Lung (tissue), 12 donors: ENCODE measurements around the gene ASIC2. TPM values are rescaled to one million over a fixed set of nuclear protein-coding genes. Genes with fewer than 3 reads are reported as not detected.

Source experiments
- ATAC-seq: fragments of 200-7000 bp; cut with Tn5 transposase; one replicate; pipeline ENCODE4 v1.9.1; 2020; ENCODE audit warnings: moderate number of reproducible peaks; ENCODE audit not compliant: insufficient read depth, low FRiP score
- DNase-seq, 3 donors: peaks; one replicate each; pipeline ENCODE4 v3.0.0-alpha.2; 2013 to 2017
- H3K27ac ChIP-seq, 2 donors: one replicate each; pipeline ENCODE4 v1.5.1; 2013; ENCODE audit warnings: mild to moderate bottlenecking in 2 of 2, moderate library complexity in 2 of 2, control low read depth in 1 of 2, inconsistent platforms in 1 of 2, low read depth in 1 of 2, low read length in 1 of 2
- H3K27me3 ChIP-seq, 3 donors: one replicate each; pipeline ENCODE4 v1.5.1; 2013; ENCODE audit warnings: low read length in 2 of 3; ENCODE audit not compliant: control insufficient read depth in 3 of 3, insufficient read depth in 3 of 3
- H3K36me3 ChIP-seq, 4 donors: one replicate each; pipeline ENCODE4 v1.5.1; 2013; ENCODE audit warnings: low read length in 4 of 4, mild to moderate bottlenecking in 1 of 4, moderate library complexity in 1 of 4; ENCODE audit not compliant: control insufficient read depth in 4 of 4, insufficient read depth in 4 of 4
- H3K4me1 ChIP-seq, 5 donors: one replicate each; pipeline ENCODE4 v1.5.1; 2013; ENCODE audit warnings: low read length in 5 of 5, mild to moderate bottlenecking in 2 of 5, moderate library complexity in 1 of 5; ENCODE audit not compliant: control insufficient read depth in 5 of 5, insufficient read depth in 5 of 5
- H3K4me3 ChIP-seq: one replicate; pipeline ENCODE4 v1.5.1; 2013; ENCODE audit warnings: mild to moderate bottlenecking, control low read depth, moderate library complexity
- H3K9ac ChIP-seq, 2 donors: one replicate each; pipeline ENCODE4 v1.5.1; 2013; ENCODE audit warnings: low read length in 2 of 2, control low read depth in 1 of 2; ENCODE audit not compliant: insufficient read depth in 1 of 2
- H3K9me3 ChIP-seq, 4 donors: one replicate each; pipeline ENCODE4 v1.5.1; 2013; ENCODE audit warnings: low read length in 3 of 4, mild to moderate bottlenecking in 1 of 4, moderate library complexity in 1 of 4; ENCODE audit not compliant: control insufficient read depth in 4 of 4, insufficient read depth in 3 of 4
- WGBS, 2 donors: extraction: QIAGEN DNeasy Blood & Tissue Kit; methylation state at CpG; one replicate each; pipeline ENCODE4 v1.1.7; 2013; 5-methylcytosine and 5-hydroxymethylcytosine counted together
- polyA plus RNA-seq, 2 donors: library from polyadenylated mRNA; stranded (reverse); fragments of 200-250 nt; gene quantifications; one replicate each; pipeline ENCODE4 v1.2.1, GENCODE V29; 2013
- total RNA-seq, 2 donors: library from RNA; depleted of rRNA in 1 of 2; stranded (reverse); fragments of >200 nt in 1 of 2; gene quantifications; one replicate each; pipeline ENCODE4 v1.2.1, GENCODE V29; 2014 to 2021
- TF ChIP-seq, protein P1 (sequence below): IDR thresholded peaks from 2 replicates; pipeline ENCODE4 v1.5.1; 2012; ENCODE audit warnings: mild to moderate bottlenecking; ENCODE audit errors: control extremely low read depth, extremely low read depth
- donor health status: control.
- donor health status: control.
- donor health status: Bipolar disorder and iron deficiency.
- donor health status: healthy.
- donor health status: DM: yes; HTN: yes; CAD: no.

The ASIC2 gene
- total and polyA plus RNA-seq, 4 donors = 0.03 to 0.28 (median 0.14) TPM; not detected in 1

DNA sequence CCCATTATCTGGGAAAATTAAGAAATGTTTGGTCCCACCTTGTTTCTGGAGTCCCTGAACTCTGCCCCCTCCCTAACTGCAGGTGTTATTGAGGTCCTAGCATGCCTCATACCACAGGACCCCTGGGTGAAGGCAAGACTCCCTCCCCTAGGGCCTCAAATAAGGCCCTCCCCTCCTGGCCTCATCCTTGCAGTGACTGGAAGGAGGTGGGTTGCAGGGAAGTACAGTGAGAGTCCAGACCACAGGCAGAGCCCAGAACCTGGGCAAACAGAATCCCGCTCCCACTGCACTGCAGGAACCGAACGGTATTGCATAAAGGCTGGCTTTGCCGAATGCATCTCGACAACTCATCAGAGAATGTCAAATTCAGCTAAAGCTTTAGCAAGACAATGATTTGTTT is 126.6 kb downstream of the ASIC2 start:
- H3K4me3 ChIP-seq = no peak overlapping the region
- 70 to 84% methylated on average over 5 of the region's 5 CpGs for WGBS, 2 donors
- H3K36me3 ChIP-seq = no peaks in the 10 kb centered on the region
- peaks cover 0 to 14% (median 11%) of the 10 kb centered on the region in 3 donors for H3K27me3 ChIP-seq
- H3K9me3 ChIP-seq = peaks cover 0 to 2% (median 0%) of the 10 kb centered on the region in 4 donors
- H3K27ac ChIP-seq = no peak overlapping the region
- DNase-seq (no peak), ATAC-seq (no peak)
- no peak overlapping the region for H3K9ac ChIP-seq
- peaks cover 0 to 4% (median 0%) of the 10 kb centered on the region in 5 donors for H3K4me1 ChIP-seq
- TF ChIP-seq, protein P1, sequence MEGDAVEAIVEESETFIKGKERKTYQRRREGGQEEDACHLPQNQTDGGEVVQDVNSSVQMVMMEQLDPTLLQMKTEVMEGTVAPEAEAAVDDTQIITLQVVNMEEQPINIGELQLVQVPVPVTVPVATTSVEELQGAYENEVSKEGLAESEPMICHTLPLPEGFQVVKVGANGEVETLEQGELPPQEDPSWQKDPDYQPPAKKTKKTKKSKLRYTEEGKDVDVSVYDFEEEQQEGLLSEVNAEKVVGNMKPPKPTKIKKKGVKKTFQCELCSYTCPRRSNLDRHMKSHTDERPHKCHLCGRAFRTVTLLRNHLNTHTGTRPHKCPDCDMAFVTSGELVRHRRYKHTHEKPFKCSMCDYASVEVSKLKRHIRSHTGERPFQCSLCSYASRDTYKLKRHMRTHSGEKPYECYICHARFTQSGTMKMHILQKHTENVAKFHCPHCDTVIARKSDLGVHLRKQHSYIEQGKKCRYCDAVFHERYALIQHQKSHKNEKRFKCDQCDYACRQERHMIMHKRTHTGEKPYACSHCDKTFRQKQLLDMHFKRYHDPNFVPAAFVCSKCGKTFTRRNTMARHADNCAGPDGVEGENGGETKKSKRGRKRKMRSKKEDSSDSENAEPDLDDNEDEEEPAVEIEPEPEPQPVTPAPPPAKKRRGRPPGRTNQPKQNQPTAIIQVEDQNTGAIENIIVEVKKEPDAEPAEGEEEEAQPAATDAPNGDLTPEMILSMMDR = no peak

DNA sequence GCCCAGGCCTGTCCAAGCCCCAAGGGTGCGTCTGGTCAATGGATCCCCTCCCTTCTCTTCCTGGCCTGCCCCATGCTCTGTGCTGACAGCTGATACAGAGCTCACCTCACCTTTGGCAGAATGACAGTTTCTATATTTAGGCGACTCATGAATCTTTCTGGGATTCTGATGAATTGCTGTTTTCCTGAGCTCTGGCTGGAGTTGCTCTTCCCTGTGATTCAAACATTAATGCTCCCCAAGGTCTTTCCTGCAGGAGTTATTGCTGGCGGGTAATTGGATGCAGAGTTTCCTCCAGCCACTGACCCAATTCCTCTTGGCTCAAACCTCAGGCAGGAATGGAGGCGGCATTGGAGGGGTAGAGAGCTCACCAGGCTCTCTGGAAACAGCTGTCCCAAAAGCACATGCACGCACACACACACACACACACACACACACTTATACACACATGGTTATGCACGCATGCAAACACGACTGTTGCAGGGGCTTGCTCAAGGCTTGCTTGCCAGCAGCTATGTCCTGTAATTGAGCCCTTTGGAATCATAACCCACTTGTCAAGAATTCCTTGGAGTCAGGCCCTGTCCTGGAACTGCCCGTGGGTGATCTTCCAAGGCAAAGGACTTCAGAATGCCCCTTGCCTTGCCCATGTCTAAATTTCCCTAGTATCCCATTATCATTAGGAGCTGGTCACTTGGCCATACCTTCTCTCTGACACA is 128.8 kb downstream of the ASIC2 start:
- Histone ChIP-seq H3K27me3 (peaks cover 0 to 18% (median 11%) of the 10 kb centered on the region in 3 donors), H3K4me1 (peaks cover 0 to 4% (median 0%) of the 10 kb centered on the region in 5 donors), H3K9me3 (peaks cover 0 to 2% (median 0%) of the 10 kb centered on the region in 4 donors), H3K27ac (no peak overlapping the region), H3K36me3 (no peaks in the 10 kb centered on the region), H3K4me3 (no peak overlapping the region), H3K9ac (no peak overlapping the region)
- DNase-seq (peak in 2 of 3 donors; percentile 27 to 36), ATAC-seq (no peak)
- TF ChIP-seq, protein P1 = no peak
- WGBS, 2 donors = 59% methylated on average over 8 of the region's 8 CpGs

DNA sequence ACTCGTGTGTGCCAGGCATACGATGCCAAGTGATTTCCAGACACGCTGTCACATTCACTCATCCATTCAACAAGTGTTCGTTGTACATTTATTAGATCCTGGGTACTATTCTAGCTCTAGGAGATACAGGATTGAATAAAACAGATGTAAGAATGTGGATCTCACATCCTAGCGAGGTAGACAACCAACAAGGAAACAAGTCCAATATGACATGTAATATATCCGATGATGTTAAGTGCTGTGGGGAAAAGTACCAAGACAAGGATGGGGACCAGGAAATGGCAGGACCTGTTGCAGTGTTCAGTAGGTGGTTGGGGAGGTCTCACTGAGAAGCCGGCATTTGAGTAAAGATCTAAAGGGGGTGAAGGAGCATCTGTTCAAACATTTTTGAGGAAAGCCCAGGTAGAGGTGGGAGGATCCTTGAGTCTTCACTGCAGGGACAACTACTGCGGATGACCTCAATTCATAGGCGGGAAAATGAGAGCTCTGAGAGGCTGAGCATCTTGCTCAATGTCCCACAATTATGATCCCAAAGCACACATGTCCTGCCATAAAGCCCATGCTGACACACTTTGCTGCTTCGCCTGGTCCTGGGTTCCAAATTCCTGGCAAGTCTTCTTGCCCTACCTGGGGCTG is 129.4 kb downstream of the ASIC2 start:
- Histone ChIP-seq H3K4me3 (no peak overlapping the region), H3K27me3 (peaks cover 0 to 18% (median 11%) of the 10 kb centered on the region in 3 donors), H3K9me3 (peaks cover 0 to 2% (median 0%) of the 10 kb centered on the region in 4 donors), H3K27ac (no peak overlapping the region), H3K4me1 (peaks cover 0 to 4% (median 0%) of the 10 kb centered on the region in 5 donors), H3K36me3 (no peaks in the 10 kb centered on the region), H3K9ac (no peak overlapping the region)
- TF ChIP-seq, protein P1 = no peak
- ATAC-seq = no peak
- DNase-seq = no peak
- 83 to 91% methylated on average over 10 of the region's 10 CpGs for WGBS, 2 donors
